LNCAP (cell line): ENCODE measurements around the gene MCTP1.

Source experiments
- TF ChIP-seq, protein P1 (sequence below): fragments of 450-650 bp; IDR thresholded peaks from 2 replicates; pipeline ENCODE4 v1.5.1; 2017; ENCODE audit warnings: mild to moderate bottlenecking

The MCTP1 gene

DNA sequence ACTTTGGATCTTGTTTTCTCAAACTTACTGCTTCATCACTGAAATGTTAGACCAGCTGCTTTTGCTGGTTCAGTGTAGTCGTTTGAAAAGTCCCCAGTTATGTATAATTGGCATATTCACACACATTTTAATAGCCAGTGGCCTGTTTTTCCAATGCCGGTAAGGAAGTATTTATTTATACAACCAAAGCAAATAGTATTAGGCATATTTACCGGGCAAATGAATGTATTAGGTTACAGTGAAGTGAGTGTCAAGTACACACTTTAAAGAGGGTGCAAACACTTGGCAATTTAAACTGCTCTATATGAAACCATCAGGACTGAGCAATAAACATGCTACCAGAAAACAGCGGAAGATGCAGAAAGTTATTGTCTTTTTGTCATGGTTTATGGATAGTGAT is 242.9 kb downstream of the MCTP1 start:
- TF ChIP-seq, protein P1, sequence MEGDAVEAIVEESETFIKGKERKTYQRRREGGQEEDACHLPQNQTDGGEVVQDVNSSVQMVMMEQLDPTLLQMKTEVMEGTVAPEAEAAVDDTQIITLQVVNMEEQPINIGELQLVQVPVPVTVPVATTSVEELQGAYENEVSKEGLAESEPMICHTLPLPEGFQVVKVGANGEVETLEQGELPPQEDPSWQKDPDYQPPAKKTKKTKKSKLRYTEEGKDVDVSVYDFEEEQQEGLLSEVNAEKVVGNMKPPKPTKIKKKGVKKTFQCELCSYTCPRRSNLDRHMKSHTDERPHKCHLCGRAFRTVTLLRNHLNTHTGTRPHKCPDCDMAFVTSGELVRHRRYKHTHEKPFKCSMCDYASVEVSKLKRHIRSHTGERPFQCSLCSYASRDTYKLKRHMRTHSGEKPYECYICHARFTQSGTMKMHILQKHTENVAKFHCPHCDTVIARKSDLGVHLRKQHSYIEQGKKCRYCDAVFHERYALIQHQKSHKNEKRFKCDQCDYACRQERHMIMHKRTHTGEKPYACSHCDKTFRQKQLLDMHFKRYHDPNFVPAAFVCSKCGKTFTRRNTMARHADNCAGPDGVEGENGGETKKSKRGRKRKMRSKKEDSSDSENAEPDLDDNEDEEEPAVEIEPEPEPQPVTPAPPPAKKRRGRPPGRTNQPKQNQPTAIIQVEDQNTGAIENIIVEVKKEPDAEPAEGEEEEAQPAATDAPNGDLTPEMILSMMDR: no peak

DNA sequence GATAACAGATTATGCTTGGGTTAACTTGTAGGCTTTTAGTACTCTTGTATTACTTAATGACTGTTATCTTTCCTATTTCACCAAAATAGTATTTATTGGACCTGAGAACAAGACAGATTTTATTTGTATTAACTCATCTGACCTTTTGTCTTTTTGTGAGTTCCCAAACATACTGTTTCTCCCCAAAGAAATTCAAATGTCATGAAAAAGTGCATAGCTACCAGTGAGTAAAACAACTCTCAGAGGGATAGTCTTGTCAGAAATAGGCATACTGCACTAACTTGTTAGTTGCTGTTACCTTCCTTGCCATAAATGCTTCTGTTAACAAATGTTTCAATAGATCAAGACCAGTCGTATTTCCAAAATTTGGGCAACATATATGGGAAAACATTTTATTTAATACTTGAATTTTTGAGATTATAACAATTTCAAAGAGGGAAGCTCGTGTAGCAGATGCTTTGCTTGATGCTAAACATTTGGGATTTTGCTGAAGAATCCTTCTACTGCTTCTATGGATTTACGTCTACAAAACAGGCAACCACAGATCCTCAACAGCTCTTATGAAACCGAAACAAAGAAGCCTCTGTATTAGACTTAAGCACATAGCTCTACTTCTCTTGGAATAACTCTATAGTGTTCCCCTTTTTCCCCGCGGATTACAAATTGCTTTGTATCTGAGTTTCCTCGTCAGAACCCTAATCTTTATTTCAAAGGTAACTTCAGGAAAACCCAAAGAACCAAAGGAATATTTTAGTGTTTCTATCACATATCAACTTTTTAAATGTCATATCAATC is 248.8 kb downstream of the MCTP1 start:
- TF ChIP-seq, protein P1: no peak

DNA sequence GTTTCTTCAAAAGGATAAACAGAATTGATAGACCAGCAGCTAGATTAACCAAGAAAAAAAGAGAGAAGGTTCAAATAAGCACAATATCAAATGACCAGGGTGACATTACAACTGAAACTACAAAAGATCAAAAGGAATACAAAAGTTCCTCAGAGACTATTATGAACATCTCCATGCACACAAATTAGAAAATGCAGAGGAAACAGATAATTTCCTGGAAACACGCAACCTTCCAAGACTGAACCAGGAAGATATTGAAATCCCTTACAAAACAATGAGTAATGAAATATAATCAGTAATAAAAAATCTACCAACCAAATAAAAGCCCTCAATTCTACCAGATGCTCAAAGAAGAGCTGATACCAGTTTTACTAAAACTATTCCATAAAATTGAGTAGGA is 252.1 kb downstream of the MCTP1 start:
- TF ChIP-seq, protein P1: no peak

DNA sequence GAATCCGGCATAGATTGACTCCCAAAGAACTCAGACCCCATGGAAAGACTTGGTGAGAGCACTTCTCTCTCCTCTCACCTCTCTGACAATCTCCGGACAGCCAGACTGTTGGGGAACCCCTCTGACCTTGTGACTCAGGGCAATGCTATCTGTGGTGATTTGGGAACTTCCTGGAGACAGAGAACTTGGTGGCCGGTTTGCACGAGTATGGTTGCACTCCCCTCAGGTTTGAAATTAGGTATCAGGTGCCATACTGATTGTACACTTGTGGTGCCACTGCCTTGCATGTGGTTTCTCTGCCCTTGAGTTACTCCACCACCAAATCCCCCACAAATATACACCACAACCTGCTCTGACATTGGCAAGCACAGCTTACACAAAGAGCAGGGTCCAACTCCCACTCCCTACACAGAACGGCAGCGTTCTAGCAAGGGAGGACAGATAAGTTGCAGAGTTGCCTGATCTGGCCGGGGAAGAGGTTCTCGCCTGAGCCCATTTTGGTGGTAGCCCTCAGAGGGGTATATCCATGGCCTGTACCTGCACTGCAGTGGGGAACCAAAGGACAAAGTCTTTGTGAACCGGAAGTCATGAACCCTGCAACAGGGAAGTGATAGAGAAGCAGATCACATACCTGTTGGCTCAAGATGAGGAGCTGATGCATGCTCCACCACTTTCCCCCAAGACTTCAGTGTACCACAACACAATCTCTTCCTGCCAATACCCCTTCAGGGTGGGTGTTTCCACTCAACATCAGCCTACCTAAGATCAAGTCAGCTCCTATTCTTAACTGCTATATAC is 255.1 kb downstream of the MCTP1 start:
- TF ChIP-seq, protein P1: no peak

DNA sequence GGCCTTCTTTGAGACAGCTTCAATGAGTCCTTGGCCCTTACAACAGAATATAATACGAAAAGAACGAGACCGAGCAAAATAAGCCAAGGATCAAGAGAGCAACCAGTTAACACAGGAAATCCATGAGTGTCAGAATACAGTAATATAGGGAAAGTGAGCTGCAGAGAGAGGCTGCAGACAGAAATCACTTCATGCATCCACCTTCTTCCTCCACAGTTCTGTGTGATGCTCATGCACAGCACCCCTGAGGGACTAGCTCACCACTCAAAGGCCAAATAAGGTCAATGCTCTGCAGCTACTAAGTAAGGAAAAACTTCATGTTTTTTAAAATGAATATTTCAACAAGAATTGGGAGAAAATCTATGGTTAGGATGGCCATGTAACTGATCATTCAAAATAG is 257.1 kb downstream of the MCTP1 start:
- TF ChIP-seq, protein P1: no peak

DNA sequence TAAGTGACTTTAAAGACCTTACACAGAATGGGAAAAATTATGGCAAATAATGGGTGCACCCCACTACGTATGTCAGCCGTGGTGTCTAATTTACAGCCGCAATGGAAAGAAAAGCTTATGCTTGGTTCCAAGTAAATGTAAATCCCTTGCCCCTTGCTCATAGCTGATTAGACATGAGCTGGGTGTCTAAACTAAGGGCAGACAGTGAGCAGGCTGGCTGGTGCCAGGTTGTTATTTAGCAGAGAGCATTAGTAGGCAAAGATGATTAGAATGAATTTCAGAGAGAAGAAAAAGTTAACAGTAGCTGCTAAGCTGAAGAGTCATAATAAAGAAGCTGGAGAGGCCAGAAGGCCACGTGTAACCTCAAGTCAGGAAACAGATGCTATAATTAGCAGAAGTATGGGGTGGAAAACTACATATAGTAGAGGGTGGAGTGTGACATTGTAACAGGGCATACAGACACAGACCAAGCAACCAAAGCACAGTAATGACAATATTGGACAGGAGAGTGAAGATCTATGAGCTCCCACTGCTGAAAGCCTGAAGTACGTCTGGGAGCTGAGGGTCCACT is 257.7 kb downstream of the MCTP1 start:
- TF ChIP-seq, protein P1: no peak

DNA sequence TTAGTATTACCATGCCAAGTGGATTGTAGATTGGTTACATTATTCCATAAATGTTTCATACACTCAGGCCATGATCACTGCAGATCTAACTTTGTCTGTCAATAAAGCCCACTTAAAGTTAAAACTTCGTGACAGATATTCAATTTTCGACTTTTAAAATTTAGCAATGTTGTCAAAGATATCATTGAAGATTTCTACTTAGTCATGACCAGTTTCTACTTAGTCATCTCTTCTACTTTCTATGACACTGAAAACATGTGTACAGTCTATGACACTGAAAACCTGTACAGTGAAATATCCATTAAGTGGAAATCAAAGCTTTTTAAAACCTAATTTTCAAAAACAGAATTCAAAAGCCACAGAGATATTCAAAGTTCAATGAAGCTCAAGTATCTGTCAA is 258.2 kb downstream of the MCTP1 start:
- TF ChIP-seq, protein P1: no peak
